Measurements from ENCODE around the gene TCP11L2.

DNA sequence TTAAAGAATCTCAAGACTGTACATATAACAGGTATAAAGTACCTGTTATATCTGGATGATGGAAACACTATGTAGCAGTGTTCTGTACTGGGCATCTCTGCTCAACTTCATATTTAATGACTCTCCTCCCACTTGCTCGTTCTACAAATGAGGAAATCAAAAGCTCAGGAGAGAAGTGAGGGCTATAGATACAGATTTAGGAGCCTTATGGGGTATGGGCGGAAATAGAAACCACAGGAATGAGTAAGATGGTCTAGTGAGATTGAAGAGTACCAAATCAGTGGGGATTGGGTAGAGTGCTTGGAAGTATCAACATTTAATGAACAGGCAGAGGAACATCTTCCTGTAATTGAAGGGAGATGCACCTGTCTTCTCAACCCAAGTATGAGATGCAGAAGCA is 31.2 kb downstream of the TCP11L2 start:
- TF ChIP-seq, protein P1, sequence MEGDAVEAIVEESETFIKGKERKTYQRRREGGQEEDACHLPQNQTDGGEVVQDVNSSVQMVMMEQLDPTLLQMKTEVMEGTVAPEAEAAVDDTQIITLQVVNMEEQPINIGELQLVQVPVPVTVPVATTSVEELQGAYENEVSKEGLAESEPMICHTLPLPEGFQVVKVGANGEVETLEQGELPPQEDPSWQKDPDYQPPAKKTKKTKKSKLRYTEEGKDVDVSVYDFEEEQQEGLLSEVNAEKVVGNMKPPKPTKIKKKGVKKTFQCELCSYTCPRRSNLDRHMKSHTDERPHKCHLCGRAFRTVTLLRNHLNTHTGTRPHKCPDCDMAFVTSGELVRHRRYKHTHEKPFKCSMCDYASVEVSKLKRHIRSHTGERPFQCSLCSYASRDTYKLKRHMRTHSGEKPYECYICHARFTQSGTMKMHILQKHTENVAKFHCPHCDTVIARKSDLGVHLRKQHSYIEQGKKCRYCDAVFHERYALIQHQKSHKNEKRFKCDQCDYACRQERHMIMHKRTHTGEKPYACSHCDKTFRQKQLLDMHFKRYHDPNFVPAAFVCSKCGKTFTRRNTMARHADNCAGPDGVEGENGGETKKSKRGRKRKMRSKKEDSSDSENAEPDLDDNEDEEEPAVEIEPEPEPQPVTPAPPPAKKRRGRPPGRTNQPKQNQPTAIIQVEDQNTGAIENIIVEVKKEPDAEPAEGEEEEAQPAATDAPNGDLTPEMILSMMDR (IDR thresholded peaks at IDR 0.05): no peak
- TF ChIP-seq EZH2 (IDR thresholded peaks at IDR 0.05) (no peak), EZH2phosphoT487 (IDR thresholded peaks at IDR 0.05) (no peak)

All from neural progenitor cell (in vitro differentiated cells).